Naive B cell (primary cell): ENCODE measurements around the gene KIAA0513. TPM values are rescaled to one million over a fixed set of nuclear protein-coding genes. Genes with fewer than 3 reads are reported as not detected.

Experiments used
- ATAC-seq, 2 donors: fragments of 150-1000 bp; cut with Tn5 transposase; 2 replicates each; pipeline ENCODE4 v1.10.0; 2021; ENCODE audit warnings: low read depth in 2 of 2, mild to moderate bottlenecking in 2 of 2, moderate library complexity in 2 of 2
- DNase-seq: peaks from one replicate; pipeline ENCODE4 v3.0.0; 2022
- H3K27ac Mint-ChIP-seq, 6 donors: one replicate each; pipeline ENCODE4 v1.8.0; 2020 to 2022; ENCODE audit warnings: mild to moderate bottlenecking in 6 of 6, mixed read lengths in 6 of 6, moderate library complexity in 5 of 6, inconsistent platforms in 2 of 6
- H3K27me3 Mint-ChIP-seq, 3 donors: one replicate each; pipeline ENCODE4 v1.8.0; 2021 to 2022; ENCODE audit warnings: mixed read lengths in 3 of 3, mild to moderate bottlenecking in 1 of 3
- H3K36me3 Mint-ChIP-seq, 2 donors: one replicate each; pipeline ENCODE4 v1.8.0; 2020 to 2022; ENCODE audit warnings: mixed read lengths in 2 of 2, inconsistent platforms in 1 of 2, mild to moderate bottlenecking in 1 of 2
- H3K4me1 Mint-ChIP-seq, 3 donors: one replicate each; pipeline ENCODE4 v1.8.0; 2020 to 2022; ENCODE audit warnings: mixed read lengths in 3 of 3, inconsistent platforms in 1 of 3, mild to moderate bottlenecking in 1 of 3, moderate library complexity in 1 of 3
- H3K4me3 Mint-ChIP-seq, 8 donors: one replicate each; pipeline ENCODE4 v1.8.0; 2020 to 2022; ENCODE audit warnings: mild to moderate bottlenecking in 8 of 8, mixed read lengths in 8 of 8, moderate library complexity in 8 of 8, inconsistent platforms in 2 of 8
- H3K9me3 Mint-ChIP-seq, 7 donors: one replicate each; pipeline ENCODE4 v1.8.0; 2020 to 2022; ENCODE audit warnings: mixed read lengths in 7 of 7, mild to moderate bottlenecking in 5 of 7, inconsistent platforms in 2 of 7, moderate library complexity in 1 of 7
- polyA plus RNA-seq, 6 donors: library from polyadenylated mRNA; unstranded; fragments of 300-500 nt; fragmentation: Illumina TruSeq; gene quantifications; one replicate each; pipeline ENCODE4 v1.2.3, GENCODE V29; 2021; ENCODE audit warnings: low read depth in 6 of 6

Gene KIAA0513, protein sequence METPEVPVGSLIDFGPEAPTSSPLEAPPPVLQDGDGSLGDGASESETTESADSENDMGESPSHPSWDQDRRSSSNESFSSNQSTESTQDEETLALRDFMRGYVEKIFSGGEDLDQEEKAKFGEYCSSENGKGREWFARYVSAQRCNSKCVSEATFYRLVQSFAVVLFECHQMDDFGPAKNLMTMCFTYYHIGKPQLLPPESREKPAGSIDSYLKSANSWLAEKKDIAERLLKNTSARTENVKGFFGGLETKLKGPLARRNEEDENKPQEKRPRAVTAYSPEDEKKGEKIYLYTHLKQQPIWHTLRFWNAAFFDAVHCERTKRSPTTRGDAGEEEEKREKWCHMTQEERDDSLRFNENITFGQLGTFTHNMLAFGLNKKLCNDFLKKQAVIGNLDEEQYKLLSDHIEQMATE
- 1 to 10 TPM in 5 of 6 donors, under 1 TPM in 1; 0.89 to 3.1 (median 1.3) TPM for polyA plus RNA-seq

- peak; percentile 84 for ATAC-seq
- Mint-ChIP-seq H3K27ac (peak within 1 kb of the TSS; percentile 70 to 96 (median 90)), H3K4me3 (peak within 1 kb of the TSS; percentile 82 to 95 (median 92))
Measured at GRCh38 chr16:85027349-85027957, at the start of gene KIAA0513. KIAA0513 (plus strand) TSS chr16:85027795; CDS start chr16:85067072, 39,277 bp downstream.

DNA sequence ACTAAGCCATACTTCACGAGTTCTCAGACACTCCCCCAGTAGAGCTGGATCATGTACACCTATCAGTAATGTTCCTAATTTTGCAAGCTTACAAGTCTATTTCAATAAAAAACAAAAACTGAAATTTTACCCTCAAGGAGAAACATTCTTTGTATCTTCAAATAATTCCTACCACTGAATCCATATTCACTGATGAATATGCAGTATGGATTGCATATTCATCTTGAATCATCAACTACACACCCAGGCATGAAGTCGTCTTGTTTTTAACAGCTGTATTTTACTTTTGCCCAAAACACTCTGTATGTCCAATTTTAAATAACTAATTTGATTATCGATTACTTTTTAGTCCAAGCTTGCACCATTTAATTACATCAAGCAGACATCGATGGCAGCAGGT, 48.1 kb upstream of the KIAA0513 start:
- DNase-seq (no peak), ATAC-seq (no peak)
- H3K36me3 Mint-ChIP-seq, result peaks cover 8 to 17% of the 10 kb centered on the region in 2 donors
- H3K9me3 Mint-ChIP-seq, result no peaks in the 10 kb centered on the region
- peaks cover 0 to 5% (median 3%) of the 10 kb centered on the region in 3 donors for H3K4me1 Mint-ChIP-seq
- H3K27me3 Mint-ChIP-seq, result no peaks in the 10 kb centered on the region
- H3K27ac Mint-ChIP-seq, result no peak overlapping the region
- H3K4me3 Mint-ChIP-seq, result no peak overlapping the region

More at GRCh38 chr16:85027349-85027957, at the start of gene KIAA0513:
- Mint-ChIP-seq H3K4me1 (peaks cover 21 to 41% (median 37%) of the 10 kb centered on the region in 3 donors), H3K9me3 (no peaks in the 10 kb centered on the region), H3K27me3 (peaks cover 0 to 13% (median 4%) of the 10 kb centered on the region in 3 donors), H3K36me3 (no peaks in the 10 kb centered on the region)
- peak; percentile 97 for DNase-seq

DNA sequence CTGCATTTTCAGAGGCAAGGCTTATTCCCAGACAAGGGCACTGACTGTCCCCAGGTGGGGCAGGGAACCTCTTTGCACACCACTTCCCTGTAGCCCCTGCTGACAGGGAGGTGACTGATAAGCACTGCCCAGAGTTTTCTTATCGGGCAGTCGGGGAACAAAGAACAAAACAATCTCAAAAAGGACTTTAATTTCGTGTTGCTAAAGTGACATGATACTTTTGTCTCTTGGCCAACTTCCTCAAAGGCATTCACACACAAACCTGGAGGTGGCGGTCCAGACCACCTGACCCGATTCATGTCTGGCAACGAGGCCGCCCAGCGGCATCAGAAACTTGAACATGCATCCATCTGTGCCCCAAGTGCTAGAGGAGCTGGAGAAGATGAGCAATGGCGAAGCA, 45.2 kb upstream of the KIAA0513 start:
- Mint-ChIP-seq H3K9me3 (no peaks in the 10 kb centered on the region), H3K27ac (peak overlapping the region in 3 of 6 donors; percentile 51 to 87 (median 84)), H3K27me3 (no peaks in the 10 kb centered on the region), H3K4me3 (no peak overlapping the region), H3K4me1 (peaks cover 0 to 11% (median 7%) of the 10 kb centered on the region in 3 donors), H3K36me3 (peaks cover 8 to 20% of the 10 kb centered on the region in 2 donors)
- no peak for ATAC-seq
- DNase-seq, result no peak

DNA sequence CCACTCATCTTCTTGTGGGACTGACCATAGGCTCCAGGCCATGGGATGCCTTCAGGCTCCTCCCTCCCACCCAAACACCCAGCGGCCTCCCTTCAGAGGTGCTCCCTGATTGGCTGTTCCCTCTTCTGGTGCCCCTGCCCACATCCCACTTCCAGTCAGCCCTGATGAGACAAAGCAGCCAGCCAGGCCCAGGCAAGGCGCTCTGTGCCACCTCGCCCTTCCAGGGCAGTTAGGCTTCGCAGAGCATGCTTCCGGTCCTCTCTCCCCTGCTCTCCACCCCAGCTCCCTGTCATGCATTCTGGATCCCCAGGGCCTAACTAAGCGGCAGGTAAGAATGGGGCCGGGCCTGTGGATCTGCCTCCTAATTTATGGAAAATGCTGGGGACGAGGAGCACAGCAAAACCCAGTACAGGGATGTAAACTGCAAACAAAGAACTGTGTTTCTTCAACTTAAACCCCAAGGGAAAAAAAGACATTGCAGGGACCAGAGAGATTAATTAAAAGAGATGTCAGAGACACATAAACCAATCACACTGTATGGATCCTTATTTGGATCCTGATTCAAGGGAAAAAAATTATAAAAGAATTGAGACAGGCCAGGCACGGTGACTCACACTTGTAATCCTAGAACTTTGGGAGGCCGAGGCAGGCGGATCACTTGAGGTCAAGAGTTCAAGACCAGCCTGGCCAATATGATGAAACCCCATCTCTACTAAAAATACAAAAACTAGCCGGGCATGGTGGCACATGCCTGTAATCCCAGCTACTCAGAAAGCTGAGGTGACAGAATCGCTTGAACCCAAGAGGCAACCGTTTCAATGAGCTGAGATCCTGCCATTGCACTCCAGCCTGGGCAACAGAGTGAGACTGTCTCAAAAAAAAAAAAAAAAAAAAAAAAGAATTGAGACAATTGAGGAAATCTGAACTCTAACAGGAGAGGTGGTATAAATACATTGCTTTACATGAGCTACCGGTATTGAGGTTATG, 42.2 kb upstream of the KIAA0513 start:
- Mint-ChIP-seq H3K27ac (no peak overlapping the region), H3K4me1 (peaks cover 2 to 11% (median 7%) of the 10 kb centered on the region in 3 donors), H3K9me3 (no peaks in the 10 kb centered on the region), H3K27me3 (no peaks in the 10 kb centered on the region), H3K36me3 (peaks cover 4 to 19% of the 10 kb centered on the region in 2 donors), H3K4me3 (no peak overlapping the region)
- ATAC-seq (no peak), DNase-seq (no peak)

DNA sequence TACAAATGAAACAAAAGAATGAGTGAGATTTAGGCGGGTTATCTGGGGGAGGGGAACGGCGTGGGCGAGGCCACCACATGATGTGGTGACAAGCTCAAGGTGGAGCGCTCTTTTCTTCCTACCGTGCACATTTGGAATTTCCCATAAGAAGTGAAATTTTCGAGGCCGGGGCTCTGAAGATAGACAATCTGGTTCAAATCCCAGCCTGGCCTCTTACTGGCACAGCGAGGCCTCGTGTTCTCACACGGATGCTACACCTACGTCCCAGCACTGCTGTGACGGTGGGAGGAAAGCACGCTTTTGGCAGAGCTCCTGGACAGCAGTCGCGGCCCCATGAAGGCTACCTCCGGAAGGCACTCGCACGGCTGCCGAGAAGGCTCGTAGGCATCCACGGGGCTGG, 41.5 kb upstream of the KIAA0513 start:
- peak overlapping the region in 2 of 6 donors; percentile 9 to 24 for H3K27ac Mint-ChIP-seq
- DNase-seq, result no peak
- peaks cover 2 to 11% (median 7%) of the 10 kb centered on the region in 3 donors for H3K4me1 Mint-ChIP-seq
- peak overlapping the region in 1 of 8 donors; percentile 15 for H3K4me3 Mint-ChIP-seq
- no peak for ATAC-seq
- H3K36me3 Mint-ChIP-seq, result peaks cover 4 to 12% of the 10 kb centered on the region in 2 donors
- no peaks in the 10 kb centered on the region for H3K27me3 Mint-ChIP-seq
- H3K9me3 Mint-ChIP-seq, result no peaks in the 10 kb centered on the region

GRCh38 chr16:84986879-84987278, 40.7 kb upstream of the KIAA0513 start:
- Mint-ChIP-seq H3K4me1 (peaks cover 2 to 11% (median 7%) of the 10 kb centered on the region in 3 donors), H3K9me3 (no peaks in the 10 kb centered on the region), H3K36me3 (peaks cover 4 to 10% of the 10 kb centered on the region in 2 donors), H3K27ac (peak overlapping the region in 1 of 6 donors; percentile 42), H3K4me3 (no peak overlapping the region), H3K27me3 (no peaks in the 10 kb centered on the region)
- no peak for ATAC-seq
- no peak for DNase-seq

- no peaks in the 10 kb centered on the region for H3K9me3 Mint-ChIP-seq
Measured at GRCh38 chr16:84988328-84989080, 39.1 kb upstream of the KIAA0513 start.

GRCh38 chr16:84989749-84990620, 37.6 kb upstream of the KIAA0513 start:
- H3K27me3 Mint-ChIP-seq, result no peaks in the 10 kb centered on the region
- no peaks in the 10 kb centered on the region for H3K9me3 Mint-ChIP-seq
- peaks cover 2 to 6% (median 4%) of the 10 kb centered on the region in 3 donors for H3K4me1 Mint-ChIP-seq
- peaks cover 4 to 10% of the 10 kb centered on the region in 2 donors for H3K36me3 Mint-ChIP-seq
- peak overlapping the region in 2 of 6 donors; percentile 41 to 56 for H3K27ac Mint-ChIP-seq
- ATAC-seq (no peak), DNase-seq (no peak)
- H3K4me3 Mint-ChIP-seq, result no peak overlapping the region

More at GRCh38 chr16:84988328-84989080, 39.1 kb upstream of the KIAA0513 start:
- ATAC-seq, result no peak
- peak overlapping the region in 2 of 6 donors; percentile 56 to 88 for H3K27ac Mint-ChIP-seq
- no peaks in the 10 kb centered on the region for H3K27me3 Mint-ChIP-seq
- DNase-seq, result no peak
- no peak overlapping the region for H3K4me3 Mint-ChIP-seq
- peaks cover 4 to 10% of the 10 kb centered on the region in 2 donors for H3K36me3 Mint-ChIP-seq
- peaks cover 2 to 6% (median 4%) of the 10 kb centered on the region in 3 donors for H3K4me1 Mint-ChIP-seq

GRCh38 chr16:84990782-84991181, 36.8 kb upstream of the KIAA0513 start:
- H3K4me3 Mint-ChIP-seq, result peak overlapping the region in 1 of 8 donors; percentile 37
- no peaks in the 10 kb centered on the region for H3K27me3 Mint-ChIP-seq
- DNase-seq (no peak), ATAC-seq (no peak)
- H3K4me1 Mint-ChIP-seq, result peaks cover 4 to 9% (median 6%) of the 10 kb centered on the region in 3 donors
- H3K36me3 Mint-ChIP-seq, result peaks cover 0 to 10% of the 10 kb centered on the region in 2 donors
- H3K9me3 Mint-ChIP-seq, result no peaks in the 10 kb centered on the region
- peak overlapping the region in 2 of 6 donors; percentile 41 to 56 for H3K27ac Mint-ChIP-seq

- H3K27ac Mint-ChIP-seq, result no peak overlapping the region
- no peak for ATAC-seq
- no peaks in the 10 kb centered on the region for H3K27me3 Mint-ChIP-seq
- peaks cover 0 to 23% (median 14%) of the 10 kb centered on the region in 3 donors for H3K4me1 Mint-ChIP-seq
- no peaks in the 10 kb centered on the region for H3K36me3 Mint-ChIP-seq
- no peak overlapping the region for H3K4me3 Mint-ChIP-seq
- DNase-seq, result no peak
- no peaks in the 10 kb centered on the region for H3K9me3 Mint-ChIP-seq
Measured at GRCh38 chr16:84992717-84993075, 34.9 kb upstream of the KIAA0513 start.

GRCh38 chr16:84993926-84994325, 33.7 kb upstream of the KIAA0513 start:
- Mint-ChIP-seq H3K4me1 (peaks cover 0 to 30% (median 14%) of the 10 kb centered on the region in 3 donors), H3K9me3 (no peaks in the 10 kb centered on the region), H3K27me3 (no peaks in the 10 kb centered on the region), H3K27ac (peak overlapping the region in 1 of 6 donors; percentile 47), H3K36me3 (no peaks in the 10 kb centered on the region), H3K4me3 (no peak overlapping the region)
- ATAC-seq (no peak), DNase-seq (no peak)
